Endothelial cell of umbilical vein (primary cell): ENCODE measurements around the gene RECQL5. TPM values are rescaled to one million over a fixed set of nuclear protein-coding genes. Genes with fewer than 3 reads are reported as not detected.

Experiments
- BruUV-seq: library from RNA; stranded (reverse); fragments of 400-500 nt; replicated peaks from 2 replicates; lab custom pipeline; 2021; lab: Mats Ljungman, UMichigan
- CTCF ChIA-PET: fragments of 300-600, 350-600 bp; sonication (Branson Sonifier 250); formaldehyde crosslinking; loops from one replicate; lab custom pipeline; 2021; ENCODE audit warnings: antibody characterized with exemption, inconsistent platforms; lab: Charles Lee
- POLR2A ChIA-PET: fragments of 300-600, 350-600 bp; sonication (Branson Sonifier 250); formaldehyde crosslinking; loops from one replicate; lab custom pipeline; 2021; ENCODE audit warnings: antibody characterized with exemption, inconsistent platforms; lab: Charles Lee
- DNase-seq: peaks from one replicate; pipeline ENCODE4 v3.0.0-alpha.2; 2011; ENCODE audit warnings: low read depth, low spot score
- FAIRE-seq: peaks from 2 replicates; lab custom pipeline; 2011; peaks lifted over from hg19 to GRCh38; lab: Jason Lieb, UNC
- H2AFZ ChIP-seq: 2 replicates; pipeline ENCODE4 v1.6.0; 2012; ENCODE audit warnings: low read depth, low read length, control low read depth, inconsistent platforms
- H3K27ac ChIP-seq: 2 replicates; pipeline ENCODE4 v1.5.1; 2011; ENCODE audit warnings: low read depth, mild to moderate bottlenecking, control low read depth, low read length, moderate library complexity; ENCODE audit not compliant: insufficient read depth
- H3K27me3 ChIP-seq, 2 experiments: 2 replicates each; pipeline versions ENCODE4 v1.6.0 to v1.6.1; 2011; ENCODE audit warnings: low read length in 2 of 2, mixed read lengths in 1 of 2; ENCODE audit not compliant: control insufficient read depth in 2 of 2, insufficient read depth in 2 of 2
- H3K36me3 ChIP-seq, 2 experiments: 2 replicates in 1 of 2; 3 replicates in 1 of 2; pipeline ENCODE4 v1.5.1; 2011; ENCODE audit warnings: low read length in 2 of 2, mild to moderate bottlenecking in 1 of 2, moderate library complexity in 1 of 2; ENCODE audit not compliant: control insufficient read depth in 2 of 2, insufficient read depth in 2 of 2; ENCODE audit errors: extremely low read depth in 1 of 2
- H3K4me1 ChIP-seq: 3 replicates; pipeline ENCODE4 v1.5.1; 2011; ENCODE audit warnings: mild to moderate bottlenecking, low read length; ENCODE audit not compliant: control insufficient read depth, insufficient read depth; ENCODE audit errors: extremely low read depth
- H3K4me2 ChIP-seq: 2 replicates; pipeline ENCODE4 v1.6.1; 2011; ENCODE audit warnings: low read length, control low read depth, mixed read lengths; ENCODE audit not compliant: insufficient read depth
- H3K4me3 ChIP-seq, 3 experiments: fragments of 200-600 bp in 1 of 3; sonication (generic), shearing (Covaris generic) in 1 of 3; replicated peaks in 1 of 3; 2 replicates each; pipeline ENCODE4 v1.5.1; 2011 to 2016; ENCODE audit warnings: control low read depth in 3 of 3, low read length in 3 of 3, mild to moderate bottlenecking in 2 of 3, inconsistent platforms in 1 of 3, low read depth in 1 of 3, moderate library complexity in 1 of 3; ENCODE audit not compliant: insufficient read depth in 1 of 3
- H3K79me2 ChIP-seq: 2 replicates; pipeline ENCODE4 v1.6.0; 2012; ENCODE audit warnings: low read length, inconsistent platforms; ENCODE audit not compliant: control insufficient read depth, insufficient read depth
- H3K9ac ChIP-seq: replicated peaks from 2 replicates; pipeline ENCODE3; 2011; ENCODE audit warnings: low read length, control low read depth; ENCODE audit not compliant: insufficient read depth; ENCODE audit errors: extremely low read depth
- H3K9me1 ChIP-seq: replicated peaks from 3 replicates; pipeline ENCODE4 v1.6.0; 2011; ENCODE audit warnings: mild to moderate bottlenecking, low read length; ENCODE audit not compliant: control insufficient read depth, insufficient read depth; ENCODE audit errors: extremely low read depth
- H3K9me3 ChIP-seq: replicated peaks from 2 replicates; pipeline ENCODE4 v1.5.1; 2012; ENCODE audit warnings: low read length, inconsistent platforms; ENCODE audit not compliant: control insufficient read depth, insufficient read depth
- H4K20me1 ChIP-seq: replicated peaks from 2 replicates; pipeline ENCODE3; 2011; ENCODE audit warnings: mild to moderate bottlenecking, low read length; ENCODE audit not compliant: control insufficient read depth, insufficient read depth; ENCODE audit errors: extremely low read depth
- CTCF ChIP-seq, 2 donors: IDR thresholded peaks; 1 replicate in 1 of 2; 2 replicates in 1 of 2; pipeline ENCODE4 v1.5.1; 2011; ENCODE audit warnings: low read length in 2 of 2, mild to moderate bottlenecking in 2 of 2, moderate library complexity in 2 of 2, control low read depth in 1 of 2, inconsistent platforms in 1 of 2, low read depth in 1 of 2; ENCODE audit not compliant: insufficient read depth in 1 of 2; ENCODE audit errors: extremely low read depth in 1 of 2
- EZH2 ChIP-seq: IDR thresholded peaks from 2 replicates; pipeline ENCODE4 v1.6.1; 2012; ENCODE audit warnings: borderline replicate concordance, low read depth, mild to moderate bottlenecking, moderate library complexity, low read length, inconsistent platforms; ENCODE audit not compliant: severe bottlenecking
- FOS ChIP-seq: IDR thresholded peaks from 2 replicates; pipeline ENCODE4 v1.6.1; 2011; ENCODE audit warnings: mild to moderate bottlenecking, low read length, moderate library complexity, borderline replicate concordance; ENCODE audit not compliant: insufficient read depth
- GATA2 ChIP-seq: IDR thresholded peaks from 2 replicates; pipeline ENCODE4 v1.7.0; 2011; ENCODE audit warnings: low read depth, mild to moderate bottlenecking, moderate library complexity, mixed read lengths, low read length; ENCODE audit not compliant: insufficient read length, insufficient read depth
- JUN ChIP-seq: IDR thresholded peaks from 2 replicates; pipeline ENCODE4 v1.6.1; 2011; ENCODE audit warnings: borderline replicate concordance, low read depth; ENCODE audit not compliant: insufficient read length, insufficient read depth
- MAX ChIP-seq: IDR thresholded peaks from 2 replicates; pipeline ENCODE4 v1.6.1; 2011; ENCODE audit not compliant: insufficient read depth, insufficient read length
- MYC ChIP-seq: IDR thresholded peaks from one replicate; pipeline ENCODE4 v1.6.1; 2011; ENCODE audit warnings: mild to moderate bottlenecking, low read depth, low read length
- POLR2A ChIP-seq: IDR thresholded peaks from 2 replicates; pipeline ENCODE4 v1.6.1; 2012; ENCODE audit warnings: low read depth, mild to moderate bottlenecking, control low read depth, low read length
- POLR2AphosphoS5 ChIP-seq: IDR thresholded peaks from 2 replicates; pipeline ENCODE4 v1.6.1; 2012; ENCODE audit warnings: low read depth, mild to moderate bottlenecking, control low read depth, low read length, moderate library complexity; ENCODE audit not compliant: insufficient read depth
- dilution Hi-C: fragments of 300-500 bp; cut with MboI; formaldehyde crosslinking; loops from one replicate; pipeline ENCODE4 v1.15.0; 2019; ENCODE audit warnings: low sequenced_read_pairs; ENCODE audit not compliant: extremely low pct_ligation_motif_present
- intact Hi-C: fragments of 100-400 bp; cut with micrococcal nuclease; formaldehyde crosslinking; loops from one replicate; pipeline ENCODE4 v1.10.0; 2022
- polyA plus RNA-seq, 4 experiments: library from polyadenylated mRNA; depleted of rRNA in 3 of 4; stranded (reverse) in 3 of 4; unstranded in 1 of 4; fragments of >200 nt; gene quantifications; 2 replicates each; pipeline versions ENCODE4 v1.2.1 to v1.2.3, GENCODE V29; 2011 to 2012; ENCODE audit warnings: missing spikeins in 1 of 4
- total RNA-seq: library from RNA; stranded (reverse); gene quantifications from 2 replicates; pipeline ENCODE4 v1.2.3, GENCODE V29; 2021

Gene RECQL5
- total and polyA plus RNA-seq, 2 donors (not counting 3 experiments of a cell fraction or from before 2014, with no cell fraction given): 21.3 to 30.7 TPM

GRCh38 chr17:75691371-75691791 is 24.4 kb upstream of the RECQL5 start:
- ChIA-PET POLR2A (no interaction called here), CTCF (interaction anchor here (3.8 to 8.9 kb wide), 2 partner anchors 11 to 16 kb away, joined by 16 to 88 read pairs; no protein-coding TSS in a partner anchor)
- Histone ChIP-seq H2AFZ (no peak overlapping the region), H3K9ac (no peak overlapping the region), H3K36me3 (peaks cover 9 to 20% of the 10 kb centered on the region in 2 experiments), H3K9me3 (no peaks in the 10 kb centered on the region), H4K20me1 (no peaks in the 10 kb centered on the region), H3K27me3 (no peaks in the 10 kb centered on the region), H3K79me2 (peaks cover 70% of the 10 kb centered on the region), H3K4me2 (no peak overlapping the region), H3K4me3 (no peak overlapping the region), H3K4me1 (peaks cover 83% of the 10 kb centered on the region), H3K27ac (peak overlapping the region; percentile 10), H3K9me1 (no peaks in the 10 kb centered on the region)
- dilution Hi-C loops: no loop called here
- peak; percentile 69 for FAIRE-seq
- TF ChIP-seq FOS (peak; percentile 10), EZH2 (no peak)
- no TSS peak for BruUV-seq
- DNase-seq: no peak
- intact Hi-C loops: no loop called here

DNA sequence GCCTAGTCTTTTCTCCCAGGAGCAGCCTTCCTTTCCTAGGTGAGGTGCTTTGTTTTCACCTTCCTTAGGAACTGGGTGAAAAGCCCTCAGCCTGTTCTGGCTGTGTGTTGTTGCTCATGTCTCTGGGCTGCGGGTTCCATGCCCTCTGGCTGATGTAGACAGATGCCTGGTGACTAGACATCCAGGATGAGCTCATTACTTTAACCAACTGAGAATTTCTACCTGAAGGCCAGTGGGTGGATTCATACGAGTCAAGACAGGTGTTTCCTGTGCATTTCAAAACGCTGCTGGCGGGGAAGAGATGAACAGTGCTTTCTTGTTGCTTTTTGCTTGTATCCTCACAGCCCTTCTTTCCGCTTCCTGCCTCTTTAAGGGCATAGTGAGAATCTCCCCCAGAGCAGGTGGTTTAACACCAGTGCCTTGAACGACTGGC is 22.5 kb upstream of the RECQL5 start:
- TF ChIP-seq GATA2 (no peak), POLR2A (no peak), MAX (no peak), CTCF (IDR thresholded peaks at IDR 0.05; ENCODE audit: extremely low read depth in 1 of 2, insufficient read depth in 1 of 2, low read depth in 1 of 2, low read length in 2 of 2) (no peak), JUN (no peak), EZH2 (no peak), FOS (no peak), POLR2AphosphoS5 (no peak), MYC (no peak)
- ChIA-PET POLR2A (interaction anchor here (0.7 to 1.4 kb wide), 2 partner anchors 12 to 17 kb away, joined by 3 to 4 read pairs; no protein-coding TSS in a partner anchor), CTCF (interaction anchor here (1.6 to 19.6 kb wide), 3 partner anchors 9 to 64 kb away, joined by 3 to 653 read pairs (median 88); no protein-coding TSS in a partner anchor)
- no peak for DNase-seq
- no peaks in the 10 kb centered on the region for H3K27me3 ChIP-seq
- no peak overlapping the region for H3K4me2 ChIP-seq
- no TSS peak for BruUV-seq
- FAIRE-seq: no peak
- no peak overlapping the region for H2AFZ ChIP-seq
- dilution Hi-C loops (no loop called here), intact Hi-C loops (no loop called here)
- H3K36me3 ChIP-seq: peaks cover 3 to 9% of the 10 kb centered on the region in 2 experiments
- peak overlapping the region; percentile 81 for H3K27ac ChIP-seq
- H3K9me3 ChIP-seq: no peaks in the 10 kb centered on the region
- H3K4me3 ChIP-seq: no peak overlapping the region
- no peak overlapping the region for H3K9ac ChIP-seq
- H3K79me2 ChIP-seq: peaks cover 70% of the 10 kb centered on the region
- no peaks in the 10 kb centered on the region for H4K20me1 ChIP-seq
- H3K9me1 ChIP-seq: no peaks in the 10 kb centered on the region
- peaks cover 92% of the 10 kb centered on the region for H3K4me1 ChIP-seq
